T-helper 1 cell treated with Interleukin-12 subunit alpha and Interleukin-12 subunit beta and Interleukin-4 antibody, amounts not matched to agents 30 ng/mL and 1 ng/mL, for 36 hours (primary cell): ENCODE data around the gene IFI16. TPM values are rescaled to one million over a fixed set of nuclear protein-coding genes. Genes with fewer than 3 reads are reported as not detected.
"Not testable (repeated sequence)": the region's sequence is repeated elsewhere in the genome, so short reads cannot be mapped to it uniquely, and the experiment has no call there.

ENCODE experiments used
- intact Hi-C: fragments of 100-400 bp; cut with micrococcal nuclease; formaldehyde crosslinking; loops from one replicate; pipeline ENCODE4 v1.15.1; 2024
- total RNA-seq: library from RNA; stranded (reverse); gene quantifications from 2 replicates; pipeline ENCODE4 v1.2.3, GENCODE V29; 2022

The IFI16 gene
- total RNA-seq, 1 donor from 2014 or later, result 307 TPM

GRCh38 chr1:159006210-159006807 is 3.4 kb upstream of the IFI16 start:
- intact Hi-C loops, result not testable (repeated sequence)

- intact Hi-C loops, result no loop called here
Observed at GRCh38 chr1:159007726-159008125, 2.0 kb upstream of the IFI16 start.

- intact Hi-C loops, result loop anchor here (1.0 kb wide), 5 partner anchors 10 to 916 kb away; no protein-coding TSS in a partner anchor
Observed at GRCh38 chr1:159008744-159009188, 941 bp upstream of the IFI16 start.

GRCh38 chr1:159009287-159009686 is 420 bp upstream of the IFI16 start:
- intact Hi-C loops, result loop anchor here (1.0 kb wide), 5 partner anchors 11 to 915 kb away; no protein-coding TSS in a partner anchor

- intact Hi-C loops, result loop anchor here (10.0 kb wide), 1 partner anchor 1876 kb away; the partner anchor contains the start of gene ETV3
Observed at GRCh38 chr1:159010391-159010790, 684 bp downstream of the IFI16 start.

- intact Hi-C loops, result loop anchor here (10.0 kb wide), 1 partner anchor 1876 kb away; the partner anchor contains the start of gene ETV3
Observed at GRCh38 chr1:159011001-159011400, 1.3 kb downstream of the IFI16 start.

- intact Hi-C loops, result loop anchor here (10.0 kb wide), 1 partner anchor 1877 kb away; the partner anchor contains the start of gene ETV3
Observed at GRCh38 chr1:159011751-159012150, 2.0 kb downstream of the IFI16 start.

- intact Hi-C loops, result loop anchor here (10.0 kb wide), 1 partner anchor 1878 kb away; the partner anchor contains the start of gene ETV3
Observed at GRCh38 chr1:159012495-159012894, 2.8 kb downstream of the IFI16 start.

GRCh38 chr1:159014003-159014571 is 4.4 kb downstream of the IFI16 start:
- intact Hi-C loops, result loop anchor here (10.0 kb wide), 1 partner anchor 1879 kb away; the partner anchor contains the start of gene ETV3

- intact Hi-C loops, result loop anchor here (1.0 to 10.0 kb wide), 4 partner anchors 13 to 1880 kb away; partner anchors contain the start of genes AIM2 and ETV3
Observed at GRCh38 chr1:159014851-159015250, 5.1 kb downstream of the IFI16 start.

GRCh38 chr1:159015440-159015909 is 5.8 kb downstream of the IFI16 start:
- intact Hi-C loops, result loop anchor here (1.0 to 10.0 kb wide), 4 partner anchors 13 to 1881 kb away; partner anchors contain the start of genes AIM2 and ETV3

GRCh38 chr1:159023723-159024122 is 14.0 kb downstream of the IFI16 start:
- intact Hi-C loops, result loop anchor here (1.0 kb wide), 1 partner anchor 10 kb away; no protein-coding TSS in a partner anchor

GRCh38 chr1:159025043-159025442 is 15.3 kb downstream of the IFI16 start:
- intact Hi-C loops, result no loop called here

- intact Hi-C loops, result loop anchor here (2.0 kb wide), 1 partner anchor 14 kb away; no protein-coding TSS in a partner anchor
Observed at GRCh38 chr1:159026841-159027240, 17.1 kb downstream of the IFI16 start.

- intact Hi-C loops, result no loop called here
Observed at GRCh38 chr1:159030311-159030710, 20.6 kb downstream of the IFI16 start.

GRCh38 chr1:159030877-159031447 is 21.3 kb downstream of the IFI16 start:
- intact Hi-C loops, result no loop called here

GRCh38 chr1:159040206-159040605 is 30.5 kb downstream of the IFI16 start:
- intact Hi-C loops, result loop anchor here (2.0 kb wide), 2 partner anchors 13 to 15 kb away; no protein-coding TSS in a partner anchor

- intact Hi-C loops, result loop anchor here (2.0 kb wide), 2 partner anchors 14 kb away; no protein-coding TSS in a partner anchor
Observed at GRCh38 chr1:159040893-159041724, 31.4 kb downstream of the IFI16 start.

- intact Hi-C loops, result loop anchor here (1.0 kb wide), 1 partner anchor 31 kb away; no protein-coding TSS in a partner anchor
Observed at GRCh38 chr1:159046486-159046885, 36.8 kb downstream of the IFI16 start.

GRCh38 chr1:159051436-159051835 is 41.7 kb downstream of the IFI16 start:
- intact Hi-C loops, result no loop called here
